ENCODE data around the gene ZNF296. TPM values are rescaled to one million over a fixed set of nuclear protein-coding genes. Genes with fewer than 3 reads are reported as not detected.

ZNF296 gene
- total and polyA plus RNA-seq, 2 of the 8 experiments (the other 6 are each of a cell fraction or from before 2014, with no cell fraction given): 2.7 to 7.5 TPM

DNA sequence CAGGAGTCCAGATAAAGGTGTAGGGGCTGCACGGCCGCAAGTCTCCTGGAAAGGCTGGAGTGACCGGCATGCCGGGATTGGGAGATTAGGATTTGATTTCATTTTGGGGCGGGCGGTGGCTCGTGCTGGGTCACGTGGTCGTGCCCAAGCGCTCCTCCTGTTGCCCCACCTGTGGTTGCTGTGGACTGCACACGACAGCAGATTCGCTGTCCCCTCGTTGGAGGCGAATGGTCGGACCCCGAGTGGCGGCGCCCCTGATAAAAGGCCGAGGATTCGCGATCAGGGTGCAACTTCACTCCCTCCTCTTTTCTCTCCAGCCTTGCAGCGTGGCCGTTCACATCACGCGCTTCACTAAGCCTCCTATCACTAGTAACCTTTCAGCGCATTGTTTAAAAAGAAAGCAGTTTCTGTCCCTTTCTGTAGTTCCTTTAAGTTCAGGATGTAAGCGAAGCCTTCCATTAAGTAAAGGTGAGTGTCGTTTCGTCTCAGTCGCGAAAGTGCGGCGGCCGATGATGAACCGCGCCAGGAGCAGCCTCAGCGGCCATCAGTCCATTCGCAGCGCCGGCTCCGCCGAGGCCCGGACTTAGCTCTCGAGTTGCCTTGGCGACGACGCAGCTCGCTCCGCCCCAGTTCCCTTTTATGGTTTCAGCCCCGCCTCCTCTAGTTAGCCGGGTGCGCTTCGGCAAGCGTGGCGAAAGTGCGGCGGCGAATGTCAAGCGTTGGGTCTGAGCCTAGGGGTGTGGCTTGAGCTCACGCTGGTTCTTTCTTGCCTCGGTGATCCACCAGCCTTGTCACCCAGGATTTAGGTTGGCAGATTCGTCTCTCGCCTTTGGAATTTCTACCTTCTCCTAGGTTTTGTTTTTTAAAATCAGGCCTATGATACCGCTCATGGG is 15.0 kb upstream of the ZNF296 start (continued):
- no peak for TF ChIP-seq POU5F1 (IDR thresholded peaks at IDR 0.05; ENCODE audit: low read depth, low read length)
- TF ChIP-seq POLR2A (IDR thresholded peaks at IDR 0.05; ENCODE audit: control extremely low read depth in 1 of 2, low read depth in 2 of 2, low read length in 2 of 2): peak; percentile 62 to 76
- no peak for TF ChIP-seq ASH2L (IDR thresholded peaks at IDR 0.05; ENCODE audit: low read length)
- peak; percentile 71 for TF ChIP-seq TAF1 (IDR thresholded peaks at IDR 0.05; ENCODE audit: low read depth, low read length)
- peak; percentile 95 for TF ChIP-seq SRF (IDR thresholded peaks at IDR 0.05; ENCODE audit: low read depth, low read length)
- peak; percentile 1; the same call in 1 of the 2 replicates for TF ChIP-seq SIX5 (IDR thresholded peaks at IDR 0.05; ENCODE audit: low read depth, low read length)
- peak; percentile 97 for TF ChIP-seq POLR2AphosphoS5 (IDR thresholded peaks at IDR 0.05; ENCODE audit: low read depth, low read length)
- TF ChIP-seq RXRA (IDR thresholded peaks at IDR 0.05; ENCODE audit: insufficient read depth, low read depth, low read length): no peak
- TF ChIP-seq SUZ12 (IDR thresholded peaks at IDR 0.05; ENCODE audit: low read length): no peak
- TF ChIP-seq MAFK (IDR thresholded peaks at IDR 0.05; ENCODE audit: low read depth, low read length): no peak
- peak; percentile 89 for TF ChIP-seq YY1 (IDR thresholded peaks at IDR 0.05; ENCODE audit: low read depth, low read length)
- TF ChIP-seq TAF7 (optimal IDR thresholded peaks at IDR 0.05; ENCODE audit: borderline replicate concordance, low read depth, low read length): no peak
- peak; percentile 39; the same call in 1 of the 2 replicates for TF ChIP-seq TEAD4 (IDR thresholded peaks at IDR 0.05; ENCODE audit: low read depth, low read length)
- TF ChIP-seq EP300 (IDR thresholded peaks at IDR 0.05; ENCODE audit: borderline replicate concordance in 1 of 2, low read depth in 2 of 2, low read length in 2 of 2): peak; percentile 29 to 93; a peak in 1 of 3 replicates
- peak; percentile 51 for TF ChIP-seq TBP (IDR thresholded peaks at IDR 0.05; ENCODE audit: low read depth, low read length)
- TF ChIP-seq USF2 (IDR thresholded peaks at IDR 0.05; ENCODE audit: low read length): peak; percentile 54
- no peak for TF ChIP-seq SIRT6 (IDR thresholded peaks at IDR 0.05; ENCODE audit: low read length)
- TF ChIP-seq SP2 (IDR thresholded peaks at IDR 0.05; ENCODE audit: low read length): no peak
- TF ChIP-seq CHD1 (IDR thresholded peaks at IDR 0.05; ENCODE audit: low read depth, low read length): no peak
- 0 out of 2 replicates have a peak, but pooled peaks have one; percentile 7 for TF ChIP-seq EGR1 (IDR thresholded peaks at IDR 0.05; ENCODE audit: borderline replicate concordance, low read depth, low read length)
- no peak for TF ChIP-seq EZH2 (IDR thresholded peaks at IDR 0.05; ENCODE audit: low read depth, low read length, severe bottlenecking)

All from H1 (cell line).